Measurements from ENCODE around the gene TOLLIP.

Gene TOLLIP

GRCh38 chr11:1306186-1307162, 3.0 kb downstream of the TOLLIP start:
- Histone ChIP-seq H3K9me3 (ENCODE audit: control insufficient read depth, insufficient read depth, low read length) (no peaks in the 10 kb centered on the region), H3K27me3 (ENCODE audit: control insufficient read depth, insufficient read depth, low read length) (peaks cover 4% of the 10 kb centered on the region), H3K9ac (ENCODE audit: low read depth, low read length) (no peak overlapping the region), H3K4me3 (ENCODE audit: low read depth, low read length) (no peak overlapping the region), H3K4me1 (ENCODE audit: control insufficient read depth, insufficient read depth, low read length) (peaks cover 7% of the 10 kb centered on the region), H3K36me3 (ENCODE audit: control insufficient read depth, insufficient read depth, low read length) (peaks cover 3% of the 10 kb centered on the region)

- Histone ChIP-seq H3K9ac (ENCODE audit: low read depth, low read length) (no peak overlapping the region), H3K4me1 (ENCODE audit: control insufficient read depth, insufficient read depth, low read length) (peaks cover 7% of the 10 kb centered on the region), H3K36me3 (ENCODE audit: control insufficient read depth, insufficient read depth, low read length) (peaks cover 3% of the 10 kb centered on the region), H3K4me3 (ENCODE audit: low read depth, low read length) (no peak overlapping the region), H3K27me3 (ENCODE audit: control insufficient read depth, insufficient read depth, low read length) (peaks cover under 1% of the 10 kb centered on the region), H3K9me3 (ENCODE audit: control insufficient read depth, insufficient read depth, low read length) (no peaks in the 10 kb centered on the region)
These were observed 3.9 kb downstream of the TOLLIP start for GRCh38 chr11:1305501-1306056.

DNA sequence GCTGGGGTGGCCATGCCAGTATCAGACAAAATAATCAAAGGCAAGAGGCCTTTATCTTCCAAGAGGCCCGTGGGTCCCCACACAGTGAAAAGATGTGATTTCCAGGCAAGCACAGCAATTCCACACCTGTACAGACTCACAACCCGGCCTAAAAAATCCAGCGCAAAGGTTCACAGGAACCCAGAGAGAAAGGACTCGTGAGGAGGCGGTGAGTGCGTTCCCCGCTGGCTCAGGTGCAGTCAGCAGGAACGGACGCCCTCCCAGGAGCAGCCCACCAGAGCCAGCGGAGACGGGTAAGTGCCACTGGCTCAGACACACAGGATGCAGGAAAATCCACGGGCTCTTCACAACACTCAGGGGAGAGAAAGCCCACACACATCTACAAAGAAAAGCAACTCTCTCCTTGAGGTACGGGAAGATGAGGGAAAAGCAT, 4.4 kb downstream of the TOLLIP start:
- no peak overlapping the region for H3K9ac ChIP-seq (ENCODE audit: low read depth, low read length)
- H3K9me3 ChIP-seq (ENCODE audit: control insufficient read depth, insufficient read depth, low read length): no peaks in the 10 kb centered on the region
- peaks cover 3% of the 10 kb centered on the region for H3K36me3 ChIP-seq (ENCODE audit: control insufficient read depth, insufficient read depth, low read length)
- H3K4me1 ChIP-seq (ENCODE audit: control insufficient read depth, insufficient read depth, low read length): peaks cover 7% of the 10 kb centered on the region
- no peak overlapping the region for H3K4me3 ChIP-seq (ENCODE audit: low read depth, low read length)
- no peaks in the 10 kb centered on the region for H3K27me3 ChIP-seq (ENCODE audit: control insufficient read depth, insufficient read depth, low read length)

GRCh38 chr11:1304380-1304779, 5.1 kb downstream of the TOLLIP start:
- Histone ChIP-seq H3K9ac (ENCODE audit: low read depth, low read length) (no peak overlapping the region), H3K4me3 (ENCODE audit: low read depth, low read length) (no peak overlapping the region), H3K27me3 (ENCODE audit: control insufficient read depth, insufficient read depth, low read length) (no peaks in the 10 kb centered on the region), H3K9me3 (ENCODE audit: control insufficient read depth, insufficient read depth, low read length) (no peaks in the 10 kb centered on the region), H3K36me3 (ENCODE audit: control insufficient read depth, insufficient read depth, low read length) (peaks cover 3% of the 10 kb centered on the region), H3K4me1 (ENCODE audit: control insufficient read depth, insufficient read depth, low read length) (peaks cover 7% of the 10 kb centered on the region)

- Histone ChIP-seq H3K9me3 (ENCODE audit: control insufficient read depth, insufficient read depth, low read length) (no peaks in the 10 kb centered on the region), H3K4me3 (ENCODE audit: low read depth, low read length) (no peak overlapping the region), H3K27me3 (ENCODE audit: control insufficient read depth, insufficient read depth, low read length) (no peaks in the 10 kb centered on the region), H3K36me3 (ENCODE audit: control insufficient read depth, insufficient read depth, low read length) (peaks cover 3% of the 10 kb centered on the region), H3K4me1 (ENCODE audit: control insufficient read depth, insufficient read depth, low read length) (peaks cover 7% of the 10 kb centered on the region), H3K9ac (ENCODE audit: low read depth, low read length) (no peak overlapping the region)
These were observed 5.5 kb downstream of the TOLLIP start for GRCh38 chr11:1303973-1304372.

GRCh38 chr11:1303126-1303821, 6.2 kb downstream of the TOLLIP start:
- peaks cover 5% of the 10 kb centered on the region for H3K4me1 ChIP-seq (ENCODE audit: control insufficient read depth, insufficient read depth, low read length)
- H3K4me3 ChIP-seq (ENCODE audit: low read depth, low read length): no peak overlapping the region
- H3K36me3 ChIP-seq (ENCODE audit: control insufficient read depth, insufficient read depth, low read length): peaks cover 5% of the 10 kb centered on the region
- no peak overlapping the region for H3K9ac ChIP-seq (ENCODE audit: low read depth, low read length)
- H3K9me3 ChIP-seq (ENCODE audit: control insufficient read depth, insufficient read depth, low read length): no peaks in the 10 kb centered on the region
- H3K27me3 ChIP-seq (ENCODE audit: control insufficient read depth, insufficient read depth, low read length): no peaks in the 10 kb centered on the region

- Histone ChIP-seq H3K36me3 (ENCODE audit: control insufficient read depth, insufficient read depth, low read length) (peaks cover 10% of the 10 kb centered on the region), H3K4me3 (ENCODE audit: low read depth, low read length) (no peak overlapping the region), H3K9ac (ENCODE audit: low read depth, low read length) (no peak overlapping the region), H3K9me3 (ENCODE audit: control insufficient read depth, insufficient read depth, low read length) (no peaks in the 10 kb centered on the region), H3K27me3 (ENCODE audit: control insufficient read depth, insufficient read depth, low read length) (no peaks in the 10 kb centered on the region), H3K4me1 (ENCODE audit: control insufficient read depth, insufficient read depth, low read length) (peaks cover 2% of the 10 kb centered on the region)
These were observed 6.8 kb downstream of the TOLLIP start for GRCh38 chr11:1302461-1303125.

- no peak overlapping the region for H3K4me3 ChIP-seq (ENCODE audit: low read depth, low read length)
- peaks cover 10% of the 10 kb centered on the region for H3K36me3 ChIP-seq (ENCODE audit: control insufficient read depth, insufficient read depth, low read length)
- H3K9ac ChIP-seq (ENCODE audit: low read depth, low read length): no peak overlapping the region
- no peaks in the 10 kb centered on the region for H3K9me3 ChIP-seq (ENCODE audit: control insufficient read depth, insufficient read depth, low read length)
- H3K4me1 ChIP-seq (ENCODE audit: control insufficient read depth, insufficient read depth, low read length): peaks cover 2% of the 10 kb centered on the region
- no peaks in the 10 kb centered on the region for H3K27me3 ChIP-seq (ENCODE audit: control insufficient read depth, insufficient read depth, low read length)
These were observed 7.4 kb downstream of the TOLLIP start for GRCh38 chr11:1302041-1302460.

DNA sequence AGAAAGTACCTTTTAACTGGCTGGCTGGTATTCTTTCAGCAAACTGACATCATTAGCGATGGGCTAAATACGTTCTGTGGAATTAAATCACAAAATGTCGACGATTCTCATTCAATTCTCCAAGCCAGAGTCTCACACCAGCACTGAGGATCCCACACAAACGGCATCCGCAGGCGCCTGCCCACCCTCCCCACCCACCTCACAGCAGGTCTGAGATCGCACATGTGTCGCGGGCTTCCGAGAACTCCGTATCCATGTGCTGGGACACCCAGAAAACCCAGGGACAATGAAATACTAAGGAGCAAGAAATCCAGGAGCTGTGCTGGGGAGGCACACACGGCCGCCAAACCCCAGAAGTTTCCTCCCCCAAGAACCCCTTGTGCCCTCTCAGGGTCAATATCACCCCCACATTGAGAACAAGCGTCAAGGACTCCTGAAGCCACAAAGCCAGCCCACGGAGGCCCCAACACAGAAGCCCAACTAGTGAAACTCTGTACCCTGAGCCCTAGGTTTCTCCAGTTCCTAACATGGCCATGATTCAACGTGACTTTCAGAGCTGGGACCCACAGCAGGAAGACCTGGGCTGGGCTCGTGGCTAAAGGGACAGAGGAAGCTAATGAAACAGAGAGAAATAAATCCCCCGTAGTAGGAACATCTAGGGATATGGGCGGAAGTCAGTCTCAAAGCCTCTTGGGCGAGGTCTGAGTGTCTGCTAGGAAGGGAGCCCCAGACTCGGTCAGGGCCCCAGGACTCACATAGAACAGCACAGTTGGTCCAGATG, 8.0 kb downstream of the TOLLIP start:
- Histone ChIP-seq H3K4me3 (ENCODE audit: low read depth, low read length) (no peak overlapping the region), H3K9me3 (ENCODE audit: control insufficient read depth, insufficient read depth, low read length) (no peaks in the 10 kb centered on the region), H3K27me3 (ENCODE audit: control insufficient read depth, insufficient read depth, low read length) (no peaks in the 10 kb centered on the region), H3K9ac (ENCODE audit: low read depth, low read length) (no peak overlapping the region), H3K36me3 (ENCODE audit: control insufficient read depth, insufficient read depth, low read length) (peaks cover 10% of the 10 kb centered on the region), H3K4me1 (ENCODE audit: control insufficient read depth, insufficient read depth, low read length) (no peaks in the 10 kb centered on the region)

GRCh38 chr11:1300569-1301187, 8.8 kb downstream of the TOLLIP start:
- H3K27me3 ChIP-seq (ENCODE audit: control insufficient read depth, insufficient read depth, low read length): no peaks in the 10 kb centered on the region
- no peak overlapping the region for H3K4me3 ChIP-seq (ENCODE audit: low read depth, low read length)
- no peaks in the 10 kb centered on the region for H3K9me3 ChIP-seq (ENCODE audit: control insufficient read depth, insufficient read depth, low read length)
- no peaks in the 10 kb centered on the region for H3K4me1 ChIP-seq (ENCODE audit: control insufficient read depth, insufficient read depth, low read length)
- H3K9ac ChIP-seq (ENCODE audit: low read depth, low read length): no peak overlapping the region
- H3K36me3 ChIP-seq (ENCODE audit: control insufficient read depth, insufficient read depth, low read length): peaks cover 10% of the 10 kb centered on the region

Measured in iPS-15b (cell line).